Cardiac muscle cell (in vitro differentiated cells and primary cell): ENCODE data around the gene IQCN. TPM values are rescaled to one million over a fixed set of nuclear protein-coding genes. Genes with fewer than 3 reads are reported as not detected.
A peak's percentile ranks its signal among the peaks of the same experiment; 100 is the strongest.

Experiments used
- DNase-seq, 2 donors: peaks; one replicate each; pipeline versions ENCODE4 v3.0.0 to v3.0.0-alpha.2; 2010 to 2017; ENCODE audit warnings: low read depth in 1 of 2, low spot score in 1 of 2
- H3K27ac ChIP-seq: fragments of 200-600 bp; sonication (generic); 2 replicates; pipeline ENCODE4 v1.5.1; 2016
- H3K27me3 ChIP-seq: fragments of 200-600 bp; sonication (generic); 2 replicates; pipeline ENCODE4 v1.6.0; 2016; ENCODE audit warnings: control low read depth
- H3K36me3 ChIP-seq: fragments of 200-600 bp; sonication (generic); 2 replicates; pipeline ENCODE4 v1.5.1; 2016; ENCODE audit warnings: control low read depth
- H3K4me1 ChIP-seq: fragments of 200-600 bp; sonication (generic); 2 replicates; pipeline ENCODE4 v1.8.1; 2017; ENCODE audit warnings: low read depth, mild to moderate bottlenecking, mixed run types
- H3K4me3 ChIP-seq: fragments of 200-600 bp; sonication (generic); 2 replicates; pipeline ENCODE4 v1.5.1; 2016; ENCODE audit warnings: mild to moderate bottlenecking
- H3K9me3 ChIP-seq: fragments of 200-600 bp; sonication (generic); 2 replicates; pipeline ENCODE4 v1.5.1; 2017; ENCODE audit warnings: low read depth, mild to moderate bottlenecking, control low read depth
- CTCF ChIP-seq: IDR thresholded peaks from 2 replicates; pipeline ENCODE4 v1.5.1; 2012; ENCODE audit warnings: low read depth, mild to moderate bottlenecking, low read length
- polyA plus RNA-seq: library from polyadenylated mRNA; unstranded; fragments of >200 nt; fragmentation: Nextera tagmentation; extraction: Ambion mirVana; gene quantifications from 2 replicates; pipeline ENCODE4 v1.2.1, GENCODE V29; 2016
- total RNA-seq: library from RNA; depleted of rRNA; stranded (reverse); fragments of >200 nt; gene quantifications from 2 replicates; pipeline ENCODE4 v1.2.3, GENCODE V29; 2016

IQCN gene
- total and polyA plus RNA-seq, 2 experiments from 2014 or later, result 0.38 to 3.2 TPM

- H3K9me3 ChIP-seq, result no peaks in the 10 kb centered on the region
- peaks cover 10% of the 10 kb centered on the region for H3K36me3 ChIP-seq
- DNase-seq, result no peak
- peak overlapping the region; percentile 100 for H3K27ac ChIP-seq
- H3K4me3 ChIP-seq, result peak overlapping the region; percentile 43
- peak; percentile 20 for TF ChIP-seq CTCF
- H3K27me3 ChIP-seq, result no peaks in the 10 kb centered on the region
- peaks cover 11% of the 10 kb centered on the region for H3K4me1 ChIP-seq
Measured at GRCh38 chr19:18282021-18282787, 8.0 kb upstream of the IQCN start.

GRCh38 chr19:18281082-18282020 is 7.1 kb upstream of the IQCN start, which contains the start of gene JUND:
JUND (minus strand) TSS chr19:18281622; CDS start chr19:18281484, 138 bp downstream.
- Histone ChIP-seq H3K4me1 (peaks cover 11% of the 10 kb centered on the region), H3K4me3 (peak within 1 kb of the TSS; percentile 97), H3K9me3 (no peaks in the 10 kb centered on the region), H3K27ac (peak within 1 kb of the TSS; percentile 100), H3K36me3 (peaks cover 10% of the 10 kb centered on the region), H3K27me3 (no peaks in the 10 kb centered on the region)
- TF ChIP-seq CTCF, result no peak
- DNase-seq, result peak; percentile 98 to 99

GRCh38 chr19:18280247-18281081 is 6.2 kb upstream of the IQCN start:
- Histone ChIP-seq H3K4me1 (peaks cover 11% of the 10 kb centered on the region), H3K4me3 (peak overlapping the region; percentile 97), H3K36me3 (peaks cover 10% of the 10 kb centered on the region), H3K27me3 (no peaks in the 10 kb centered on the region), H3K9me3 (no peaks in the 10 kb centered on the region), H3K27ac (peak overlapping the region; percentile 99)
- TF ChIP-seq CTCF, result no peak
- peak; percentile 78 to 79 for DNase-seq

GRCh38 chr19:18279516-18280246 is 5.4 kb upstream of the IQCN start:
- Histone ChIP-seq H3K36me3 (peaks cover 10% of the 10 kb centered on the region), H3K9me3 (no peaks in the 10 kb centered on the region), H3K4me3 (peak overlapping the region; percentile 97), H3K27me3 (no peaks in the 10 kb centered on the region), H3K4me1 (peaks cover 7% of the 10 kb centered on the region), H3K27ac (peak overlapping the region; percentile 99)
- peak; percentile 97 for DNase-seq
- peak; percentile 93 for TF ChIP-seq CTCF
